Stimulated activated naive B cell treated with anti-CD40 and anti-IgM and Interleukin-4, amounts not matched to agents 10 μg/mL and 1 μg/mL and 100 μg/mL, for 72 hours (primary cell): ENCODE data around the gene AHCYL2.

Experiments used
- ATAC-seq, 2 donors: fragments of 150-1000 bp; cut with Tn5 transposase; replicated peaks; 2 replicates each; pipeline ENCODE4 v1.10.0; 2021; ENCODE audit warnings: moderate library complexity in 1 of 2
- DNase-seq: peaks from one replicate; pipeline ENCODE4 v3.0.0; 2021
- H3K27ac Mint-ChIP-seq: one replicate; pipeline ENCODE4 v1.8.0; 2022; ENCODE audit warnings: mild to moderate bottlenecking, mixed read lengths
- H3K27me3 Mint-ChIP-seq, 2 donors: one replicate each; pipeline ENCODE4 v1.8.0; 2022; ENCODE audit warnings: mixed read lengths in 2 of 2
- H3K36me3 Mint-ChIP-seq, 2 donors: one replicate each; pipeline ENCODE4 v1.8.0; 2022; ENCODE audit warnings: mixed read lengths in 2 of 2, mild to moderate bottlenecking in 1 of 2
- H3K4me1 Mint-ChIP-seq, 2 donors: one replicate each; pipeline ENCODE4 v1.8.0; 2022; ENCODE audit warnings: mixed read lengths in 2 of 2, mild to moderate bottlenecking in 1 of 2
- H3K4me3 Mint-ChIP-seq, 2 donors: one replicate each; pipeline ENCODE4 v1.8.0; 2022; ENCODE audit warnings: mild to moderate bottlenecking in 2 of 2, mixed read lengths in 2 of 2, moderate library complexity in 1 of 2
- H3K9me3 Mint-ChIP-seq, 2 donors: one replicate each; pipeline ENCODE4 v1.8.0; 2022; ENCODE audit warnings: mixed read lengths in 2 of 2, mild to moderate bottlenecking in 1 of 2

AHCYL2 gene

GRCh38 chr7:129375141-129375938 is 150.5 kb downstream of the AHCYL2 start:
- no peaks in the 10 kb centered on the region for H3K9me3 Mint-ChIP-seq
- no peak overlapping the region for H3K27ac Mint-ChIP-seq
- H3K36me3 Mint-ChIP-seq = peaks cover 0 to 4% of the 10 kb centered on the region in 2 donors
- H3K27me3 Mint-ChIP-seq = no peaks in the 10 kb centered on the region
- DNase-seq = no peak
- no peak for ATAC-seq
- H3K4me1 Mint-ChIP-seq = peaks cover 2 to 9% of the 10 kb centered on the region in 2 donors
- H3K4me3 Mint-ChIP-seq = no peak overlapping the region

- ATAC-seq (peak; percentile 85 to 86), DNase-seq (peak; percentile 4)
- H3K4me3 Mint-ChIP-seq = no peak overlapping the region
- no peaks in the 10 kb centered on the region for H3K9me3 Mint-ChIP-seq
- H3K4me1 Mint-ChIP-seq = peaks cover 2 to 6% of the 10 kb centered on the region in 2 donors
- peaks cover 0 to 4% of the 10 kb centered on the region in 2 donors for H3K36me3 Mint-ChIP-seq
- no peaks in the 10 kb centered on the region for H3K27me3 Mint-ChIP-seq
- no peak overlapping the region for H3K27ac Mint-ChIP-seq
Measured at GRCh38 chr7:129376076-129376777, 151.4 kb downstream of the AHCYL2 start.

- H3K36me3 Mint-ChIP-seq = peaks cover 3 to 8% of the 10 kb centered on the region in 2 donors
- peak in 1 of 2 donors; percentile 56 for ATAC-seq
- H3K27ac Mint-ChIP-seq = no peak overlapping the region
- H3K9me3 Mint-ChIP-seq = no peaks in the 10 kb centered on the region
- DNase-seq = no peak
- H3K4me3 Mint-ChIP-seq = no peak overlapping the region
- peaks cover 0 to 3% of the 10 kb centered on the region in 2 donors for H3K4me1 Mint-ChIP-seq
- H3K27me3 Mint-ChIP-seq = no peaks in the 10 kb centered on the region
Measured at GRCh38 chr7:129376778-129377700, 152.2 kb downstream of the AHCYL2 start.

GRCh38 chr7:129381710-129382484 is 157.1 kb downstream of the AHCYL2 start:
- Mint-ChIP-seq H3K4me1 (peaks cover 0 to 2% of the 10 kb centered on the region in 2 donors), H3K9me3 (no peaks in the 10 kb centered on the region), H3K27me3 (no peaks in the 10 kb centered on the region), H3K4me3 (no peak overlapping the region), H3K27ac (no peak overlapping the region), H3K36me3 (peaks cover 3 to 16% of the 10 kb centered on the region in 2 donors)
- ATAC-seq (no peak), DNase-seq (no peak)

- H3K4me3 Mint-ChIP-seq = no peak overlapping the region
- DNase-seq (no peak), ATAC-seq (no peak)
- H3K27ac Mint-ChIP-seq = no peak overlapping the region
- no peaks in the 10 kb centered on the region for H3K9me3 Mint-ChIP-seq
- H3K4me1 Mint-ChIP-seq = peaks cover 0 to 2% of the 10 kb centered on the region in 2 donors
- H3K27me3 Mint-ChIP-seq = no peaks in the 10 kb centered on the region
- H3K36me3 Mint-ChIP-seq = peaks cover 5 to 20% of the 10 kb centered on the region in 2 donors
Measured at GRCh38 chr7:129383542-129384132, 158.8 kb downstream of the AHCYL2 start.

- ATAC-seq (no peak), DNase-seq (no peak)
- Mint-ChIP-seq H3K36me3 (peaks cover 9 to 18% of the 10 kb centered on the region in 2 donors), H3K27me3 (no peaks in the 10 kb centered on the region), H3K4me1 (peaks cover 0 to 2% of the 10 kb centered on the region in 2 donors), H3K27ac (no peak overlapping the region), H3K9me3 (no peaks in the 10 kb centered on the region), H3K4me3 (no peak overlapping the region)
Measured at GRCh38 chr7:129385116-129385515, 160.3 kb downstream of the AHCYL2 start.

GRCh38 chr7:129385598-129385997 is 160.8 kb downstream of the AHCYL2 start:
- Mint-ChIP-seq H3K9me3 (no peaks in the 10 kb centered on the region), H3K27me3 (no peaks in the 10 kb centered on the region), H3K36me3 (peaks cover 9 to 16% of the 10 kb centered on the region in 2 donors), H3K27ac (no peak overlapping the region), H3K4me1 (peaks cover 0 to 2% of the 10 kb centered on the region in 2 donors), H3K4me3 (no peak overlapping the region)
- no peak for ATAC-seq
- no peak for DNase-seq

- no peak for DNase-seq
- Mint-ChIP-seq H3K27ac (no peak overlapping the region), H3K36me3 (peaks cover 9 to 16% of the 10 kb centered on the region in 2 donors), H3K4me3 (no peak overlapping the region), H3K27me3 (no peaks in the 10 kb centered on the region), H3K4me1 (peaks cover 0 to 2% of the 10 kb centered on the region in 2 donors), H3K9me3 (no peaks in the 10 kb centered on the region)
- peak in 1 of 2 donors; percentile 39 for ATAC-seq
Measured at GRCh38 chr7:129386506-129386905, 161.7 kb downstream of the AHCYL2 start.

GRCh38 chr7:129387537-129387936 is 162.7 kb downstream of the AHCYL2 start:
- DNase-seq (no peak), ATAC-seq (no peak)
- Mint-ChIP-seq H3K27ac (no peak overlapping the region), H3K27me3 (no peaks in the 10 kb centered on the region), H3K9me3 (no peaks in the 10 kb centered on the region), H3K4me1 (no peaks in the 10 kb centered on the region), H3K4me3 (no peak overlapping the region), H3K36me3 (peaks cover 6 to 11% of the 10 kb centered on the region in 2 donors)

- DNase-seq = no peak
- no peaks in the 10 kb centered on the region for H3K9me3 Mint-ChIP-seq
- H3K27me3 Mint-ChIP-seq = no peaks in the 10 kb centered on the region
- no peaks in the 10 kb centered on the region for H3K4me1 Mint-ChIP-seq
- H3K27ac Mint-ChIP-seq = no peak overlapping the region
- H3K4me3 Mint-ChIP-seq = no peak overlapping the region
- peaks cover 6 to 8% of the 10 kb centered on the region in 2 donors for H3K36me3 Mint-ChIP-seq
- no peak for ATAC-seq
Measured at GRCh38 chr7:129388333-129389098, 163.7 kb downstream of the AHCYL2 start.

- peaks cover 9 to 10% of the 10 kb centered on the region in 2 donors for H3K36me3 Mint-ChIP-seq
Measured at GRCh38 chr7:129389829-129390228, 165.0 kb downstream of the AHCYL2 start.

GRCh38 chr7:129390314-129390713 is 165.5 kb downstream of the AHCYL2 start:
- no peaks in the 10 kb centered on the region for H3K9me3 Mint-ChIP-seq
- H3K27me3 Mint-ChIP-seq = no peaks in the 10 kb centered on the region
- no peak for ATAC-seq
- H3K4me3 Mint-ChIP-seq = no peak overlapping the region
- no peaks in the 10 kb centered on the region for H3K4me1 Mint-ChIP-seq
- DNase-seq = no peak
- peaks cover 9 to 11% of the 10 kb centered on the region in 2 donors for H3K36me3 Mint-ChIP-seq
- no peak overlapping the region for H3K27ac Mint-ChIP-seq

More at GRCh38 chr7:129389829-129390228, 165.0 kb downstream of the AHCYL2 start:
- no peak overlapping the region for H3K4me3 Mint-ChIP-seq
- DNase-seq = no peak
- no peaks in the 10 kb centered on the region for H3K4me1 Mint-ChIP-seq
- H3K27ac Mint-ChIP-seq = no peak overlapping the region
- H3K9me3 Mint-ChIP-seq = no peaks in the 10 kb centered on the region
- ATAC-seq = no peak
- H3K27me3 Mint-ChIP-seq = no peaks in the 10 kb centered on the region
